Lower leg skin (tissue), 4 donors: ENCODE measurements around the gene TP53I13. TPM values are rescaled to one million over a fixed set of nuclear protein-coding genes. Genes with fewer than 3 reads are reported as not detected.

Experiments
- DNase-seq, 2 donors: peaks; one replicate each; pipeline ENCODE4 v3.0.0-alpha.2; 2019; ENCODE audit warnings: low spot score in 2 of 2
- H3K4me3 ChIP-seq: fragments of 200-600 bp; sonication (generic); 2 replicates; pipeline ENCODE4 v1.5.1; 2017; ENCODE audit warnings: mild to moderate bottlenecking, low read depth; ENCODE audit not compliant: poor library complexity, severe bottlenecking
- POLR2A ChIP-seq, 2 donors: fragments of 450-650 bp; IDR thresholded peaks; one replicate each; pipeline ENCODE4 v1.6.1; 2016 to 2017; ENCODE audit warnings: antibody characterized with exemption in 2 of 2, mild to moderate bottlenecking in 1 of 2, moderate library complexity in 1 of 2
- WGBS, 2 donors: methylation state at CpG; one replicate each; pipeline ENCODE4 v1.1.5; 2018; 5-methylcytosine and 5-hydroxymethylcytosine counted together
- intact Hi-C: fragments of 100-400 bp; cut with DNase I; formaldehyde crosslinking; loops from one replicate; pipeline ENCODE4 v1.15.0; 2023; ENCODE audit warnings: low total_unique reads
- total RNA-seq, 4 donors: library from RNA; depleted of rRNA; stranded (reverse); fragments of >200 nt; gene quantifications; one replicate each; pipeline ENCODE4 v1.1.0, GENCODE V29; 2016
- TF ChIP-seq, protein P1 (sequence below), 3 donors: fragments of 450-650 bp; IDR thresholded peaks; one replicate each; pipeline ENCODE4 v1.5.1; 2016; ENCODE audit warnings: antibody characterized with exemption in 3 of 3, mild to moderate bottlenecking in 3 of 3, moderate library complexity in 2 of 3

The TP53I13 gene
- total RNA-seq, 4 donors from 2014 or later = 30.2 to 55.8 (median 34.5) TPM

DNA sequence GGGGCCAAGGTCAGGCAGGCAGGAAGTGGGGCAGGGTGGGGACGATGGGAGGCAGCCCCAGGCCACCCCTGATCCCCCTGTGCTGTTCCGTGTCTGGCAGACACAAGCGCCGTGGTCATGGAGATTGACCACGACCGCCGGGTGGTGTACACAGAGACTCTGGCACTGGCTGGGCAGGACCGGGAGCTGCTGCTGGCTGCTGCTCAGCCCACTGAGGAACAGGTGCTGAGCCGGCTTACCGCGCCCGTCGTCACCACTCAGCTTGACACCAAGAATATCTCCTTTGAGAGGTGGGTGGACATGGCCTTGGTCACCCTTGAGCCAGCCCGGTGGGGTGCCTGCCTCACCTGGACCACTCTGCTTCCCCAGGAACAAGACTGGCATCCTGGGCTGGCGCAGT is 40.5 kb downstream of the TP53I13 start:
- 89 to 91% methylated on average over 6 to 15 of the region's 15 CpGs for WGBS, 2 donors
- DNase-seq = no peak
- no peak overlapping the region for H3K4me3 ChIP-seq
- intact Hi-C loops = no loop called here
- TF ChIP-seq POLR2A (IDR thresholded peaks at IDR 0.05) = no peak
- TF ChIP-seq, protein P1, sequence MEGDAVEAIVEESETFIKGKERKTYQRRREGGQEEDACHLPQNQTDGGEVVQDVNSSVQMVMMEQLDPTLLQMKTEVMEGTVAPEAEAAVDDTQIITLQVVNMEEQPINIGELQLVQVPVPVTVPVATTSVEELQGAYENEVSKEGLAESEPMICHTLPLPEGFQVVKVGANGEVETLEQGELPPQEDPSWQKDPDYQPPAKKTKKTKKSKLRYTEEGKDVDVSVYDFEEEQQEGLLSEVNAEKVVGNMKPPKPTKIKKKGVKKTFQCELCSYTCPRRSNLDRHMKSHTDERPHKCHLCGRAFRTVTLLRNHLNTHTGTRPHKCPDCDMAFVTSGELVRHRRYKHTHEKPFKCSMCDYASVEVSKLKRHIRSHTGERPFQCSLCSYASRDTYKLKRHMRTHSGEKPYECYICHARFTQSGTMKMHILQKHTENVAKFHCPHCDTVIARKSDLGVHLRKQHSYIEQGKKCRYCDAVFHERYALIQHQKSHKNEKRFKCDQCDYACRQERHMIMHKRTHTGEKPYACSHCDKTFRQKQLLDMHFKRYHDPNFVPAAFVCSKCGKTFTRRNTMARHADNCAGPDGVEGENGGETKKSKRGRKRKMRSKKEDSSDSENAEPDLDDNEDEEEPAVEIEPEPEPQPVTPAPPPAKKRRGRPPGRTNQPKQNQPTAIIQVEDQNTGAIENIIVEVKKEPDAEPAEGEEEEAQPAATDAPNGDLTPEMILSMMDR (IDR thresholded peaks at IDR 0.05) = no peak

DNA sequence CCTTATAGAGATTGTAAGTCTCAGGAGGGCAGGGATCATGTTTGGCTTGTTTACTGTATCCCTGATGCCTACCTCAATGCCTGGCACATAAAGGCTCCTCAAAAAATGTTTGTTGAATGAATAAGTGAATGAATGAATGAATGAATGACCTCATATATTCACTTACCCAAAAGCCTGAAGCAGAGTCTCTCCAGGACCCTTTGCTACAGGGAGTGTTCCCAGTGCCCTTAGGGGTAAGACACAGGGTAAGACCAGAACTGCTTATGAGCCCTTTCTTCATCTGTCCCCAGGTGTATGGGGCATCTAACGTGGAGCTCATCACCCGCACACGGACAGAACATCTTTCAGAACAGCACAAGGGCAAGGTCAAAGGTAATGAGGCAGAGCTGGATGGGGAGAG is 41.9 kb downstream of the TP53I13 start:
- no peak overlapping the region for H3K4me3 ChIP-seq
- no peak for DNase-seq
- 88 to 89% methylated on average over 3 of the region's 3 CpGs for WGBS, 2 donors
- intact Hi-C loops = loop anchor here (5.0 kb wide), 1 partner anchor 33 kb away; no protein-coding TSS in a partner anchor
- TF ChIP-seq, protein P1 (IDR thresholded peaks at IDR 0.05) = no peak
- no peak for TF ChIP-seq POLR2A (IDR thresholded peaks at IDR 0.05)

DNA sequence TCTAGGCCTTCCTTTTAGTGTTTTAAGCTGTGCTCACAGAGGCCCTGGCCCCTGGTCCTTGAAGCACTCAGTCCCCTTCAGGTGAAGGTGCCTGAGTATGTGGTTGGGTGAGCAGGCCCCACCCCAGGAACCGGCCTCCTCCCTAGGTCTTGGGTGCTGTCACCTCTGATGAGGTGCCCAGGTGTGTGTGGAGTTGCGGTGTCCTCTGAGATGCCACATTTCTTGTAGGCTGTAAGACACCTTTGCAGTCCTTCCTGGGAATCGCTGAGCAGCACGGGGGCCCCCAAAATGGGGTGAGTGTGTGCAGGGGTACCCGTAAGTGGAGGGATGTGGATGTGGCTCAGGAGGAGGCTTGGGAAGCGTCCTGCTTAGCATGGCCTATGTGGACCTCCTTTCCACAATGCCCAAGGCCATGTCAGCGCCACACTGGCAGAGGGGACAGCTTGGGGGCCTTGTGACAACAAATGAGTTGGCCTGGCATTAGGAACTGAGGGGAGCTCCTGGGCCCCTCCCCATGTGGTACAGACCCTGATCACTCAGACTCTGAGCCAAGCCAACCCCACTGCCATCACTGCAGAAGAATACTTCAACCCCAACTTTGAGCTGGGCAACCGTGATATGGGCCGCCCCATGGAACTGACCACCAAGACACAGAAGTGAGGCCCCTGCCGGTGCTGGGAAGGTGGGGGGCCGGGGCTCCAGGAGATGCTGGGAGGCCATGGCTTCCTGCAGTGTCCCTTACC is 43.0 kb downstream of the TP53I13 start:
- DNase-seq = no peak
- 95 to 97% methylated on average over 9 to 10 of the region's 11 CpGs for WGBS, 2 donors
- intact Hi-C loops = loop anchor here (5.0 kb wide), 1 partner anchor 34 kb away; no protein-coding TSS in a partner anchor
- H3K4me3 ChIP-seq = no peak overlapping the region
- TF ChIP-seq POLR2A (IDR thresholded peaks at IDR 0.05) = no peak
- TF ChIP-seq, protein P1 (IDR thresholded peaks at IDR 0.05) = no peak

DNA sequence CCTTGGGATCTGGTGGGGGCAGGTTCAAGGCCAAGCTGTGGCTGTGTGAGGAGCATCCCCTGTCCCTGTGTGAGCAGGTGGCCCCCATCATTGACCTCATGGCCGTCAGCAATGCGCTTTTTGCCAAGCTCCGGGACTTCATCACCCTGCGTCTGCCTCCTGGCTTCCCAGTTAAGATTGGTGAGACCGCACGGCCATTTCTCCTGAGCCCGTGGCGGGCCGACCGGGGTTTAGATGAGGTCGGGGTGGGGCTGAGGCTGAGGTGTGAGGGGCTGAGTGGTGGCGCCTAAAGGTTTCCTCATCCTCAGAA is 43.5 kb downstream of the TP53I13 start:
- H3K4me3 ChIP-seq = no peak overlapping the region
- TF ChIP-seq POLR2A (IDR thresholded peaks at IDR 0.05) = no peak
- TF ChIP-seq, protein P1 (IDR thresholded peaks at IDR 0.05) = no peak
- DNase-seq = no peak
- intact Hi-C loops = loop anchor here (5.0 kb wide), 1 partner anchor 35 kb away; no protein-coding TSS in a partner anchor
- WGBS, 2 donors = 96 to 97% methylated on average over 12 of the region's 12 CpGs

DNA sequence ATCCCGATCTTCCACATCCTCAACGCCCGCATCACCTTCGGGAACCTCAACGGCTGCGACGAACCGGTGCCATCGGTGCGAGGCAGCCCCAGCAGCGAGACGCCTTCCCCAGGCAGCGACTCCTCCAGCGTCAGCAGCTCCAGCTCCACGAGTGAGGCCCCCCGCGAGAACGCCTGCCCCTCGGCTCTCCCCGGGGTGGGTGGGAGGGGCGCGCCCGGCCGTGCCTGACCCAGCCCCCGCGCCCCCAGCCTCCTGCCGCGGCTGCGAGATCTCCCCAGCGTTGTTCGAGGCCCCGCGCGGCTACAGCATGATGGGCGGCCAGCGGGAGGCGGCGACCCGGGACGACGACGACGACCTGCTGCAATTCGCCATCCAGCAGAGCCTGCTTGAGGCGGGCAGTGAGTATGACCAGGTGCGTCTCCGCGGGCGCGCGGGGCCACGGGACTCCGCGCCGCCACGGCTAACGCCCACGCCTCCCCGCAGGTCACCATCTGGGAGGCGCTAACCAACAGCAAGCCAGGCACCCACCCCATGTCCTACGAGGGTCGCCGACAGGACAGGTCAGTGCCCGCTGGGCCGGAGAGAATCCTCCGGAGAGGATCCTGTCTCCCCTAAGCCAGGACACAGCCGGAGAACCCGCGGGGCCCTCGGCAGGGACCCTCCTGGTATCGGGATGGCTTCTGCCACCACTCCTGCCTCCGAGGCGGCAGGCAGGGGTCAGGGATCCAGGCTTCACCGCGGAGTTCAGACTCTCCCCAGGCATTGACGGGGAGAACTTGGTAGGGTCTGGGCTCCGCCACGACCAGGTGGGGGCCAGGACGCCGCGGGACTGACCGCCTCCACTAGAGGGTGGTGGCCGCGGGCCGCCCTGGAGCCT is 44.1 kb downstream of the TP53I13 start:
- H3K4me3 ChIP-seq = no peak overlapping the region
- intact Hi-C loops = loop anchor here (5.0 kb wide), 1 partner anchor 35 kb away; no protein-coding TSS in a partner anchor
- TF ChIP-seq, protein P1 (IDR thresholded peaks at IDR 0.05) = no peak
- no peak for TF ChIP-seq POLR2A (IDR thresholded peaks at IDR 0.05)

More for the DNA sequence above, 44.1 kb downstream of the TP53I13 start:
- 77 to 82% methylated on average over 50 to 73 of the region's 85 CpGs for WGBS, 2 donors
- DNase-seq = no peak
